ENCODE results near the gene FOXA1. TPM values are rescaled to one million over a fixed set of nuclear protein-coding genes. Genes with fewer than 3 reads are reported as not detected.

Gene FOXA1
- total and polyA plus RNA-seq, 2 donors (not counting 1 experiment from before 2014, with no cell fraction given) = not detected

- H3K27ac Mint-ChIP-seq = no peak overlapping the region
- no peak overlapping the region for H3K27ac ChIP-seq (ENCODE audit: low read length in 2 of 2)
- peaks cover 5% of the 10 kb centered on the region for H3K27me3 Mint-ChIP-seq
- no peaks in the 10 kb centered on the region for H3K4me1 Mint-ChIP-seq
- no peak overlapping the region for H3K9ac ChIP-seq (ENCODE audit: low read length)
- no peaks in the 10 kb centered on the region for H3K9me3 ChIP-seq (ENCODE audit: control extremely low read depth in 1 of 3, control insufficient read depth in 2 of 3, insufficient read depth in 1 of 3, low read length in 2 of 3)
- CTCF ChIA-PET = no interaction called here
- no peak overlapping the region for H2AFZ ChIP-seq (ENCODE audit: insufficient read depth, low read depth, low read length, poor library complexity, severe bottlenecking)
- no peaks in the 10 kb centered on the region for H3K27me3 ChIP-seq (replicated peaks in 1 of 4; ENCODE audit: control extremely low read depth in 1 of 4, control insufficient read depth in 3 of 4, insufficient read depth in 4 of 4, low read length in 3 of 4)
- intact Hi-C loops (cut with micrococcal nuclease) = no loop called here
- peaks cover 2% of the 10 kb centered on the region for H3K9me3 Mint-ChIP-seq (ENCODE audit: insufficient read depth)
- DNase-seq (no peak), ATAC-seq (ENCODE audit: low read depth) (no peak)
- POLR2A ChIA-PET = no interaction called here
- TF ChIP-seq EZH2 (IDR thresholded peaks at IDR 0.05; ENCODE audit: borderline replicate concordance, insufficient read depth, low read depth, low read length, poor library complexity, severe bottlenecking) = no peak
- no peak for TF ChIP-seq CTCF (IDR thresholded peaks at IDR 0.05)
- H4K20me1 ChIP-seq (ENCODE audit: control insufficient read depth, insufficient read depth, low read length, poor library complexity, severe bottlenecking) = no peaks in the 10 kb centered on the region
- no peak overlapping the region for H3K4me3 Mint-ChIP-seq
- no peak overlapping the region for H3K4me2 ChIP-seq (replicated peaks; ENCODE audit: low read depth, low read length, poor library complexity, severe bottlenecking)
- 60% methylated on average over 2 of the region's 2 CpGs for WGBS (ENCODE audit: insufficient coverage)
- H3K79me2 ChIP-seq (ENCODE audit: control insufficient read depth, insufficient read depth, low read length) = no peaks in the 10 kb centered on the region
- no peaks in the 10 kb centered on the region for H3K36me3 ChIP-seq (replicated peaks in 1 of 2; ENCODE audit: control extremely low read depth in 1 of 2, control insufficient read depth in 1 of 2, extremely low read depth in 1 of 2, insufficient read depth in 2 of 2, low read length in 1 of 2)
- H3K4me1 ChIP-seq (ENCODE audit: control insufficient read depth in 2 of 2, insufficient read depth in 2 of 2, low read length in 2 of 2) = no peaks in the 10 kb centered on the region
- H3K4me3 ChIP-seq (ENCODE audit: control extremely low read depth in 1 of 5, extremely low read depth in 1 of 5, insufficient read depth in 1 of 5, low read depth in 2 of 5, low read length in 4 of 5) = no peak overlapping the region
Observed at GRCh38 chr14:37573356-37573755, 21.7 kb downstream of the FOXA1 start.

GRCh38 chr14:37571391-37571790 is 23.7 kb downstream of the FOXA1 start:
- 100% methylated on average over 2 of the region's 4 CpGs for WGBS (ENCODE audit: insufficient coverage)
- no peaks in the 10 kb centered on the region for H3K4me1 Mint-ChIP-seq
- TF ChIP-seq CTCF (IDR thresholded peaks at IDR 0.05) (no peak), EZH2 (IDR thresholded peaks at IDR 0.05; ENCODE audit: borderline replicate concordance, insufficient read depth, low read depth, low read length, poor library complexity, severe bottlenecking) (no peak)
- POLR2A ChIA-PET = no interaction called here
- H3K4me1 ChIP-seq (ENCODE audit: control insufficient read depth in 2 of 2, insufficient read depth in 2 of 2, low read length in 2 of 2) = no peaks in the 10 kb centered on the region
- no peaks in the 10 kb centered on the region for H4K20me1 ChIP-seq (ENCODE audit: control insufficient read depth, insufficient read depth, low read length, poor library complexity, severe bottlenecking)
- intact Hi-C loops (cut with micrococcal nuclease) = no loop called here
- no peaks in the 10 kb centered on the region for H3K79me2 ChIP-seq (ENCODE audit: control insufficient read depth, insufficient read depth, low read length)
- no peak overlapping the region for H3K4me2 ChIP-seq (replicated peaks; ENCODE audit: low read depth, low read length, poor library complexity, severe bottlenecking)
- peaks cover 2% of the 10 kb centered on the region for H3K9me3 Mint-ChIP-seq (ENCODE audit: insufficient read depth)
- DNase-seq = no peak
- no peaks in the 10 kb centered on the region for H3K27me3 ChIP-seq (replicated peaks in 1 of 4; ENCODE audit: control extremely low read depth in 1 of 4, control insufficient read depth in 3 of 4, insufficient read depth in 4 of 4, low read length in 3 of 4)
- no peaks in the 10 kb centered on the region for H3K9me3 ChIP-seq (ENCODE audit: control extremely low read depth in 1 of 3, control insufficient read depth in 2 of 3, insufficient read depth in 1 of 3, low read length in 2 of 3)
- no peak overlapping the region for H3K27ac ChIP-seq (ENCODE audit: low read length in 2 of 2)
- CTCF ChIA-PET = interaction anchor here (0.6 kb wide), 1 partner anchor 424 kb away, joined by 4 read pairs; no protein-coding TSS in a partner anchor
- no peak for ATAC-seq (ENCODE audit: low read depth)
- no peak overlapping the region for H3K9ac ChIP-seq (ENCODE audit: low read length)
- H3K27me3 Mint-ChIP-seq = no peaks in the 10 kb centered on the region
- no peak overlapping the region for H3K4me3 Mint-ChIP-seq
- H3K4me3 ChIP-seq (ENCODE audit: control extremely low read depth in 1 of 5, extremely low read depth in 1 of 5, insufficient read depth in 1 of 5, low read depth in 2 of 5, low read length in 4 of 5) = no peak overlapping the region
- H3K27ac Mint-ChIP-seq = no peak overlapping the region
- no peak overlapping the region for H2AFZ ChIP-seq (ENCODE audit: insufficient read depth, low read depth, low read length, poor library complexity, severe bottlenecking)
- H3K36me3 ChIP-seq (replicated peaks in 1 of 2; ENCODE audit: control extremely low read depth in 1 of 2, control insufficient read depth in 1 of 2, extremely low read depth in 1 of 2, insufficient read depth in 2 of 2, low read length in 1 of 2) = no peaks in the 10 kb centered on the region
